HEK293T (cell line): ENCODE data around the gene IL17REL.

Source experiments
- BHLHE40 ChIP-seq: fragments of 450-650 bp; IDR thresholded peaks from 2 replicates; pipeline ENCODE4 v1.6.1; 2016; ENCODE audit warnings: mild to moderate bottlenecking, moderate library complexity, borderline replicate concordance
- ELF4 ChIP-seq: fragments of 450-650 bp; IDR thresholded peaks from 2 replicates; pipeline ENCODE4 v1.6.1; 2017; ENCODE audit warnings: antibody characterized with exemption
- FOXA1 ChIP-seq: fragments of 450-650 bp; IDR thresholded peaks from 2 replicates; pipeline ENCODE4 v1.6.1; 2016; ENCODE audit warnings: mild to moderate bottlenecking
- FOXM1 ChIP-seq: fragments of 450-650 bp; IDR thresholded peaks from 2 replicates; pipeline ENCODE4 v1.6.1; 2017; ENCODE audit warnings: mild to moderate bottlenecking, borderline replicate concordance
- HDGF ChIP-seq: fragments of 450-650 bp; IDR thresholded peaks from 2 replicates; pipeline ENCODE4 v1.6.1; 2017; ENCODE audit warnings: antibody characterized with exemption, borderline replicate concordance
- L3MBTL2 ChIP-seq: fragments of 450-650 bp; conservative IDR thresholded peaks from 2 replicates; pipeline ENCODE4 v1.6.1; 2016; ENCODE audit warnings: mild to moderate bottlenecking
- LEF1 ChIP-seq: fragments of 450-650 bp; IDR thresholded peaks from 2 replicates; pipeline ENCODE4 v1.6.1; 2017; ENCODE audit warnings: mild to moderate bottlenecking, borderline replicate concordance
- SP1 ChIP-seq: fragments of 450-650 bp; IDR thresholded peaks from 2 replicates; pipeline ENCODE4 v1.6.1; 2017
- TARDBP ChIP-seq: fragments of 450-650 bp; IDR thresholded peaks from 2 replicates; pipeline ENCODE4 v1.6.1; 2016
- ZNF384 ChIP-seq: fragments of 450-650 bp; IDR thresholded peaks from 2 replicates; pipeline ENCODE4 v1.6.1; 2016

- TF ChIP-seq SP1 (no peak), ELF4 (no peak), LEF1 (no peak), BHLHE40 (no peak), ZNF384 (no peak), FOXA1 (no peak), TARDBP (no peak), HDGF (no peak), FOXM1 (no peak), L3MBTL2 (no peak)
Measured at GRCh38 chr22:49958366-49958921, 54.1 kb downstream of the IL17REL start.
